Right atrium auricular region (tissue), 2 donors: ENCODE measurements around the gene GRHL3. TPM values are rescaled to one million over a fixed set of nuclear protein-coding genes. Genes with fewer than 3 reads are reported as not detected.

Source experiments
- DNase-seq: peaks from one replicate; pipeline ENCODE4 v3.0.0-alpha.2; 2019; ENCODE audit warnings: low spot score
- H3K27ac ChIP-seq, 2 donors: fragments of 200-600 bp; sonication (generic); 1 replicate in 1 of 2; 2 replicates in 1 of 2; pipeline ENCODE4 v1.5.1; 2016 to 2019
- H3K27me3 ChIP-seq, 2 donors: fragments of 200-600 bp; sonication (generic); one replicate each; pipeline versions ENCODE4 v1.5.1 to v1.6.0; 2017 to 2019
- H3K36me3 ChIP-seq: fragments of 200-600 bp; sonication (generic); one replicate; pipeline ENCODE4 v1.5.1; 2016
- H3K4me1 ChIP-seq, 2 donors: fragments of 200-600 bp; sonication (generic); one replicate each; pipeline versions ENCODE4 v1.5.1 to v1.6.0; 2017 to 2019
- H3K4me3 ChIP-seq, 2 donors: fragments of 200-600 bp; sonication (generic); 1 replicate in 1 of 2; 2 replicates in 1 of 2; pipeline ENCODE4 v1.5.1; 2017 to 2019; ENCODE audit warnings: mild to moderate bottlenecking in 1 of 2, moderate library complexity in 1 of 2
- H3K9me3 ChIP-seq, 2 donors: fragments of 200-600 bp; sonication (generic); one replicate each; pipeline ENCODE4 v1.5.1; 2019
- total RNA-seq, 2 donors: library from RNA; depleted of rRNA; stranded (reverse); fragments of >200 nt; gene quantifications; one replicate each; pipeline ENCODE4 v1.1.0, GENCODE V29; 2016
- TF ChIP-seq, protein P1 (sequence below), 2 donors: fragments of 200-600 bp; sonication (generic); IDR thresholded peaks; one replicate each; pipeline ENCODE4 v1.5.1; 2019; ENCODE audit warnings: antibody characterized with exemption in 2 of 2

Gene GRHL3
- total RNA-seq, 2 donors from 2014 or later: 0.24 TPM; not detected in 1

DNA sequence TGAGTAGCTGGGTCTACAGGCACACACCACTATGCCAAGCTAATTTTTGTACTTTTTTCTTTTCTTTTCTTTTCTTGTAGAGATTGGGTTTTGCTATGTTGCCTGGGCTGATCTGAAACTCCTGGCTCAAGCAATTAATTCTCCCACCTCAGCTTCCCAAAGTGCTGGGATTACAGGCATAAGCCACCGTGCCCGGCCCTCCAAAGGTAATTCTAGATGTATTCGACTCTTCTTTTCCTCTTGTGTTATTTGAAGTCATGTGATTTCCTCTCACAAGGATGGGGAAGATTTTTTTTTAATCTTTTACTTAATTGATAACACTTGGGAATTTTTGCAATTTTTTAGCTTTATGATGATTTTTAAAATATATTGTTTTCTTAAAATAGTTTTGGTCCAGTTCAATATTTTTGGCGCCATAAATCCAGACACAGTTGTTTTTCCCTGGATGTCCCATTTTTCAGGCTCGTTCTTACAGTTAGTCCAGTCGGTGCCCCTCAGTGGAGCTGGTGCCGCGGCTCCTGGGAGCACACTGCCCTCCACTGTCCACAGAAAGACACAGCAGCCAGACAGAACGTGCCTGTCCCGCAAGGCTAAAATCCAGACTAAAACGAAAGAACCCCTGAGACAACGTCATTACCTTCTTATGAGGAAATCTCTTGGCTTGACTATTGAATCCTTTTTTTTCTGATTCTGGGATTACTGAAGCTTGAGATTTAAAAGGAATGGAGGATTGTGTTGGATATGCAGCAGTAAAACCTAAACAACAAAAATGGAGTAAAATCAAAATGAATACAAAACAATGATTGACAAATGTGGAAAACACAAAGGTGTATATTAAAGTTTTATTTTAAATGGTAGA, 72.0 kb downstream of the GRHL3 start:
- peak overlapping the region in 1 of 2 donors; percentile 20 for H3K4me3 ChIP-seq

DNA sequence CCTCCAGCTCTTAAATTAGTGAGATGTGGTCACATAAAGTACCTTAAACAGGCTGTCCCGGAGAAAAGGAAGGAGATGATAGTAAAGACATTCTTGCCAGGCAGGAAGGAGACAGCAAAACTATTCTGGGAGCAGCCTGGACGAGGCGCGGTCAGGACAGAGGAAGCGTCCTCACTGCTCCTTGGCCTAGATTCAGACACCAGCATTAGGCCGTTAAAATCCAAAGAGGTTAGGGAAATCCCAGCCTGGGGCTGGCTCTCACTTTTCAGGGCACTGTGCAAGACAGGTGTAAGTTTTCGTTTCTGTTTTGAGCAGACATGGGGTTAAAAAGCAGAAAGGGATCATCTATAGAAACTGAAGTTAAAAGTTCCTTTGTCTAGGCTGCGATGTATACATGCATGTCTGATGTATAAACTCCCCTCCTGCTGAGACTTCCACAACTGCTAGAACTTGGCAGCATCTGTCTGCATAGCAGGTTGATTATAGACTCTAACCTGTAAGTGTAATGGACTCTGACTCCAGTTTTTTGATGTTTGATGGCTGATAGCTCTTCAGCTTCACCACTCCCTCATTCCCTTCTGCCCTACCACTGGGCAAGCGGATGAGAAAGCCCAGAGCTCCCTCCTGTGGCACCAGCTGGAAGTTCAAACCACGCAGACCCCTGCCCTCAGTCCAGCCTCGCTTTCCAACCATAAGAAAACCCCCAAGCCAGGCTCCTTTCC, 72.9 kb downstream of the GRHL3 start:
- Histone ChIP-seq H3K36me3 (no peaks in the 10 kb centered on the region), H3K9me3 (no peaks in the 10 kb centered on the region), H3K4me1 (peaks cover 0 to 16% of the 10 kb centered on the region in 2 donors), H3K4me3 (peak overlapping the region in 1 of 2 donors; percentile 20), H3K27me3 (no peaks in the 10 kb centered on the region), H3K27ac (peak overlapping the region; percentile 75 to 78)
- peak; percentile 70 for DNase-seq
- TF ChIP-seq, protein P1, sequence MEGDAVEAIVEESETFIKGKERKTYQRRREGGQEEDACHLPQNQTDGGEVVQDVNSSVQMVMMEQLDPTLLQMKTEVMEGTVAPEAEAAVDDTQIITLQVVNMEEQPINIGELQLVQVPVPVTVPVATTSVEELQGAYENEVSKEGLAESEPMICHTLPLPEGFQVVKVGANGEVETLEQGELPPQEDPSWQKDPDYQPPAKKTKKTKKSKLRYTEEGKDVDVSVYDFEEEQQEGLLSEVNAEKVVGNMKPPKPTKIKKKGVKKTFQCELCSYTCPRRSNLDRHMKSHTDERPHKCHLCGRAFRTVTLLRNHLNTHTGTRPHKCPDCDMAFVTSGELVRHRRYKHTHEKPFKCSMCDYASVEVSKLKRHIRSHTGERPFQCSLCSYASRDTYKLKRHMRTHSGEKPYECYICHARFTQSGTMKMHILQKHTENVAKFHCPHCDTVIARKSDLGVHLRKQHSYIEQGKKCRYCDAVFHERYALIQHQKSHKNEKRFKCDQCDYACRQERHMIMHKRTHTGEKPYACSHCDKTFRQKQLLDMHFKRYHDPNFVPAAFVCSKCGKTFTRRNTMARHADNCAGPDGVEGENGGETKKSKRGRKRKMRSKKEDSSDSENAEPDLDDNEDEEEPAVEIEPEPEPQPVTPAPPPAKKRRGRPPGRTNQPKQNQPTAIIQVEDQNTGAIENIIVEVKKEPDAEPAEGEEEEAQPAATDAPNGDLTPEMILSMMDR (IDR thresholded peaks at IDR 0.05): peak; percentile 72 to 87

More for the DNA sequence above, 72.0 kb downstream of the GRHL3 start:
- DNase-seq: peak; percentile 94
- H3K9me3 ChIP-seq: no peaks in the 10 kb centered on the region
- no peaks in the 10 kb centered on the region for H3K36me3 ChIP-seq
- H3K4me1 ChIP-seq: peaks cover 0 to 16% of the 10 kb centered on the region in 2 donors
- H3K27ac ChIP-seq: peak overlapping the region; percentile 75 to 78
- no peaks in the 10 kb centered on the region for H3K27me3 ChIP-seq
- TF ChIP-seq, protein P1 (IDR thresholded peaks at IDR 0.05): peak; percentile 90 to 94

- no peak for DNase-seq
- TF ChIP-seq, protein P1 (IDR thresholded peaks at IDR 0.05): peak in 1 of 2 donors; percentile 9
- no peaks in the 10 kb centered on the region for H3K9me3 ChIP-seq
- H3K27ac ChIP-seq: peak overlapping the region; percentile 75 to 78
- H3K36me3 ChIP-seq: no peaks in the 10 kb centered on the region
- peaks cover 0 to 16% of the 10 kb centered on the region in 2 donors for H3K4me1 ChIP-seq
- no peak overlapping the region for H3K4me3 ChIP-seq
- H3K27me3 ChIP-seq: no peaks in the 10 kb centered on the region
These were observed 73.4 kb downstream of the GRHL3 start for GRCh38 chr1:24392604-24392946.

DNA sequence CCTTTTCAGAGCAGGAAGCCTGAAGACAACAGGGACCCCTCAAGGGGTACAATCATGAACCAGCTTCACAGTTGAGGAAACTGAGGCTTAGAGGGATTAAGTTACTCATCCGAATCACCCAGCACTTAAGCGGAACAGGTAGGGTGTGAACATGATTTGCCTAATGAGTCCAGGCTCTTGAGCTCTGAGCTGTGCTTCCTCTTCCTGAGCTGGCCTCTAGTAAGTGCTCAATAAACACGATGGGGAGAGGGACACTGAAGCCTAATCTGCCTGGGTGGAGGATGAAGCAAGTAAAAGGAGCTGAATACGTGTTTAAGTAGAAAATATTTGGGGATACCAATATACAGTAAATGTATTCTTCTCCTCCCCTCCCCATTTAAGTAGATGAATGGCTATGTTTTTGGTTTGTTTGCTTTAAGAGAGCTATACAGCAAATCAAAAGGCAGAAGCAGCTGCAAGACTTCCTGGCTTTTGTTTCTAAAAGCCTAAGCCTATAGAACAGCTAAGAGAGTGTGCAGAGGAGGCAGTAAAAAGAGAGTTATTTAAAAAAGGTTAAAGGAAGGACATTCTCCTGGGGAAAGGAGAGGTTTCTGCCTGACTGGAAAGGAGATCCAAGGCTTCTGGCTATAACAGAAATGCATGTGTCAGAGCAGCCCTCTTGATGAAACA, 74.0 kb downstream of the GRHL3 start:
- no peak overlapping the region for H3K4me3 ChIP-seq
- DNase-seq: peak; percentile 21
- no peaks in the 10 kb centered on the region for H3K27me3 ChIP-seq
- no peaks in the 10 kb centered on the region for H3K9me3 ChIP-seq
- TF ChIP-seq, protein P1 (IDR thresholded peaks at IDR 0.05): no peak
- H3K27ac ChIP-seq: peak overlapping the region in 1 of 2 donors; percentile 78
- H3K4me1 ChIP-seq: peaks cover 0 to 16% of the 10 kb centered on the region in 2 donors
- no peaks in the 10 kb centered on the region for H3K36me3 ChIP-seq

DNA sequence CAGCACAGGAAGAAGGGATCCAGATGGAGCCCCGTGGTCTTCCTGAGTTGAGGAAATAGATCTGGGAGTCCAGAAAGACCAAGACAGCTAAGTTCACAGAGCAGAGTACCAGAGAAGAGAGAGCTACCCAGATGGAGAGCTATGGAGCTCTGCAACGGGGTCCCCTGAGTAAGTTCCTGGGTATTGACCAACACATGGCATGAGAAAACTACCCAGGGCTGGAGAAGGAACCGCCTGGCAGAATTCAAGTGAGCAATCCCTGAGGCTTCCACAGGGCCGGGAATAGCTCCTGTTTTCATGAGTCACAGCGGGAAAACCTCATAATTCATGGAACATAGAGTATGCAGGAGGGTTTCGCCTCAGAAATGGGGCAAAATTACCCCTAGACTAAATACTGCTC, 74.7 kb downstream of the GRHL3 start:
- Histone ChIP-seq H3K27me3 (no peaks in the 10 kb centered on the region), H3K4me1 (peaks cover 0 to 16% of the 10 kb centered on the region in 2 donors), H3K27ac (no peak overlapping the region), H3K36me3 (no peaks in the 10 kb centered on the region), H3K4me3 (no peak overlapping the region), H3K9me3 (no peaks in the 10 kb centered on the region)
- peak; percentile 51 for DNase-seq
- TF ChIP-seq, protein P1 (IDR thresholded peaks at IDR 0.05): no peak
